GM12878 (cell line): ENCODE data around the gene SPAG7. TPM values are rescaled to one million over a fixed set of nuclear protein-coding genes. Genes with fewer than 3 reads are reported as not detected.
A peak's percentile ranks its signal among the peaks of the same experiment; 100 is the strongest.

Source experiments
- ASH2L ChIP-seq: fragments of 300-600, 200-600 bp; sonication (generic); IDR thresholded peaks from 2 replicates; pipeline ENCODE4 v1.6.1; 2017; ENCODE audit warnings: low read depth, mild to moderate bottlenecking, borderline replicate concordance
- BACH1 ChIP-seq: fragments of 450-650 bp; IDR thresholded peaks from 2 replicates; pipeline ENCODE4 v1.6.1; 2017; ENCODE audit warnings: mild to moderate bottlenecking, borderline replicate concordance
- BCLAF1 ChIP-seq: fragments of 450-650 bp; IDR thresholded peaks from 2 replicates; pipeline ENCODE4 v1.6.1; 2017; ENCODE audit warnings: antibody characterized with exemption, mild to moderate bottlenecking, moderate library complexity
- BRCA1 ChIP-seq: IDR thresholded peaks from 2 replicates; pipeline ENCODE4 v1.6.1; 2011; ENCODE audit warnings: low read depth, low read length, improper control_type of control experiment
- CBFB ChIP-seq: IDR thresholded peaks from 2 replicates; pipeline ENCODE4 v1.6.1; 2016; ENCODE audit warnings: antibody characterized with exemption, low read depth
- CREM ChIP-seq: IDR thresholded peaks from 2 replicates; pipeline ENCODE4 v1.6.1; 2014; ENCODE audit warnings: antibody characterized with exemption, low read depth
- FOXK2 ChIP-seq: fragments of 450-650 bp; IDR thresholded peaks from 2 replicates; pipeline ENCODE4 v1.6.1; 2017; ENCODE audit warnings: mild to moderate bottlenecking, moderate library complexity
- HCFC1 ChIP-seq: fragments of 150-350 bp; IDR thresholded peaks from 2 replicates; pipeline ENCODE4 v1.6.1; 2014; ENCODE audit warnings: low read length
- IRF4 ChIP-seq: IDR thresholded peaks from 2 replicates; pipeline ENCODE4 v1.6.1; 2011; ENCODE audit warnings: low read depth, low read length
- KAT2A ChIP-seq: conservative IDR thresholded peaks from 2 replicates; pipeline ENCODE4 v1.6.1; 2011; ENCODE audit warnings: low read depth, low read length; ENCODE audit not compliant: control insufficient read depth
- KDM1A ChIP-seq: fragments of 200-600 bp; sonication (generic); IDR thresholded peaks from 2 replicates; pipeline ENCODE4 v1.6.1; 2016; ENCODE audit warnings: borderline replicate concordance
- LARP7 ChIP-seq: fragments of 450-650 bp; IDR thresholded peaks from 2 replicates; pipeline ENCODE4 v1.6.1; 2017; ENCODE audit warnings: mild to moderate bottlenecking
- MAX ChIP-seq: IDR thresholded peaks from 2 replicates; pipeline ENCODE4 v1.6.1; 2012; ENCODE audit warnings: low read depth, low read length, improper control_type of control experiment
- MTA3 ChIP-seq: IDR thresholded peaks from 2 replicates; pipeline ENCODE4 v1.6.1; 2012; ENCODE audit warnings: low read length, inconsistent platforms, borderline replicate concordance
- NFIC ChIP-seq: IDR thresholded peaks from 2 replicates; pipeline ENCODE4 v1.6.1; 2012; ENCODE audit warnings: low read depth, mild to moderate bottlenecking, inconsistent platforms, low read length, moderate library complexity
- POLR2A ChIP-seq: IDR thresholded peaks from 2 replicates; pipeline ENCODE4 v1.6.1; 2011; ENCODE audit warnings: low read depth, mild to moderate bottlenecking, low read length
- POLR2AphosphoS5 ChIP-seq: IDR thresholded peaks from 2 replicates; pipeline ENCODE4 v1.6.1; 2011; ENCODE audit warnings: mild to moderate bottlenecking, low read length, inconsistent platforms
- SMAD1 ChIP-seq: fragments of 450-650 bp; IDR thresholded peaks from 2 replicates; pipeline ENCODE4 v1.6.1; 2018; ENCODE audit warnings: mild to moderate bottlenecking, low read depth; ENCODE audit not compliant: partially characterized antibody
- SPI1 ChIP-seq: IDR thresholded peaks from 2 replicates; pipeline ENCODE4 v1.6.1; 2011; ENCODE audit warnings: low read depth, mild to moderate bottlenecking, low read length, moderate library complexity, borderline replicate concordance; ENCODE audit not compliant: insufficient read depth
- STAT3 ChIP-seq: IDR thresholded peaks from 2 replicates; pipeline ENCODE4 v1.6.1; 2011; ENCODE audit warnings: low read depth, low read length, improper control_type of control experiment
- SUZ12 ChIP-seq: fragments of 200-600 bp; sonication (generic); IDR thresholded peaks from one replicate; pipeline ENCODE4 v1.6.1; 2018; ENCODE audit warnings: antibody characterized with exemption, mild to moderate bottlenecking; ENCODE audit not compliant: unreplicated experiment
- TCF3 ChIP-seq: IDR thresholded peaks from 2 replicates; pipeline ENCODE4 v1.6.1; 2012; ENCODE audit warnings: low read depth, mild to moderate bottlenecking, low read length, borderline replicate concordance; ENCODE audit not compliant: insufficient read depth
- ZBTB4 ChIP-seq: fragments of 450-650 bp; formaldehyde crosslinking; IDR thresholded peaks from 2 replicates; pipeline ENCODE4 v1.4.0; 2022; ENCODE audit warnings: mild to moderate bottlenecking, moderate library complexity
- ZZZ3 ChIP-seq: IDR thresholded peaks from 2 replicates; pipeline ENCODE4 v1.6.1; 2011; ENCODE audit warnings: low read depth; ENCODE audit not compliant: control insufficient read depth, insufficient read length
- polyA plus RNA-seq, 11 experiments: library from polyadenylated mRNA; depleted of rRNA in 4 of 11; unstranded in 6 of 11; stranded (reverse) in 5 of 11; fragments of >200 nt; fragmentation: Nextera tagmentation in 4 of 11; fragmentation: Illumina TruSeq in 1 of 11; extraction: Ambion mirVana in 4 of 11; extraction: Trizol in 1 of 11; gene quantifications; 1 replicate in 1 of 11; 2 replicates in 10 of 11; pipeline versions ENCODE4 v1.2.1 to v1.2.3, GENCODE V29; 2011 to 2016; ENCODE audit warnings: inconsistent platforms in 2 of 11, missing spikeins in 2 of 11, low read depth in 1 of 11
- total RNA-seq, 4 experiments: library from RNA; depleted of rRNA in 3 of 4; stranded (reverse); fragments of >200 nt in 3 of 4; fragmentation: Illumina TruSeq in 1 of 4; extraction: Trizol in 1 of 4; gene quantifications; 2 replicates each; pipeline versions ENCODE4 v1.2.1 to v1.2.3, GENCODE V29; 2013 to 2021
- TF ChIP-seq, protein P1 (sequence below): IDR thresholded peaks from 2 replicates; pipeline ENCODE4 v1.6.1; 2011; ENCODE audit warnings: low read depth, low read length, improper control_type of control experiment, borderline replicate concordance

SPAG7 gene
- total and polyA plus RNA-seq, 10 of the 15 experiments (the other 5 are each of a cell fraction or from before 2014, with no cell fraction given): 7.9 to 146 (median 88.7) TPM

DNA sequence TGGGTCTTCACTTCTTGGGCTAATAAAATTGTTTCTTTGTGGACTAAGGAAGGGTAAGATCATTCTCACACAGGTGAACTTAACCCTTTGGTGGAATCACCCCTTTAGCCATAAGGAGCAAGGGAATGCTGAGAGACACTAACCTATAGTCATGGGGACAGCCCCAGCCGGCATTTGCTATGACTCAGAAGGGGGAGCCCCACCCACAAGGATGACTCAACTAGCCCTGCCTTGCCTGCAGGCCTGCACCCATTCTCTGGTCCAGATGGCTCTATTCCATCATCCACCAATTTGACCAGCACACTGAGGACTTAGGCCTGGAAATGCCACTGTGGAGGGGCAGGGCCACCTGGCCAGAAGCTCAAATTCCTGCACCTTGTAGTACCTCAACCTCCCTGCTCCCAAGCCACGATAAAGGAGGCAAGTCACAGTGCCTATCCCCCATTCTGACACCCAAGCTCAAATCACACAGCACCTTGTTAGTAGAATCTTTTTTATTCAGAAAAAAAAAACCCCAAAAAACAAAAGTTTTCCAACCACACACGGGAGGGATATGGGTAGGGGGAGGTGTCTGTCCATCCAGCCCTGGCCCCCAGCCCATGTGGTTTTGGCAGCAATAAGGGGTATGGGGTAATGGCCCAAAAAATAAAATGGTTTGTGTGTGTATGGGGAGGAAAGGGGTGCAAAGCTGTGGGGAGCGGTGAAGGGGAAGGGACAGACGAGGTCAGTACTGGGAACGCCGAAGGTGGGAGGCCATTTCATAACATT is 22.3 kb downstream of the SPAG7 start (continued):
- no peak for TF ChIP-seq ZBTB4
- TF ChIP-seq CREM: peak; percentile 86
- TF ChIP-seq FOXK2: no peak
- no peak for TF ChIP-seq BCLAF1
- no peak for TF ChIP-seq NFIC
- no peak for TF ChIP-seq KAT2A
- TF ChIP-seq KDM1A: no peak
- no peak for TF ChIP-seq SPI1
- TF ChIP-seq CBFB: peak; percentile 87; the same call in 1 of the 2 replicates
- TF ChIP-seq, protein P1, sequence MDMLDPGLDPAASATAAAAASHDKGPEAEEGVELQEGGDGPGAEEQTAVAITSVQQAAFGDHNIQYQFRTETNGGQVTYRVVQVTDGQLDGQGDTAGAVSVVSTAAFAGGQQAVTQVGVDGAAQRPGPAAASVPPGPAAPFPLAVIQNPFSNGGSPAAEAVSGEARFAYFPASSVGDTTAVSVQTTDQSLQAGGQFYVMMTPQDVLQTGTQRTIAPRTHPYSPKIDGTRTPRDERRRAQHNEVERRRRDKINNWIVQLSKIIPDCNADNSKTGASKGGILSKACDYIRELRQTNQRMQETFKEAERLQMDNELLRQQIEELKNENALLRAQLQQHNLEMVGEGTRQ: no peak; the same call in 1 of the 2 replicates
- TF ChIP-seq MAX: no peak
- TF ChIP-seq POLR2A: peak; percentile 79
- no peak for TF ChIP-seq BRCA1
- TF ChIP-seq TCF3: peak; percentile 76
- no peak for TF ChIP-seq ASH2L
- TF ChIP-seq SUZ12: no peak
- no peak for TF ChIP-seq MTA3
- peak; percentile 87 for TF ChIP-seq IRF4
- TF ChIP-seq POLR2AphosphoS5: peak; percentile 87
- no peak for TF ChIP-seq SMAD1
- no peak for TF ChIP-seq ZZZ3
- TF ChIP-seq BACH1: peak; percentile 99
- peak; percentile 54; the same call in 1 of the 2 replicates for TF ChIP-seq LARP7
- TF ChIP-seq HCFC1: no peak
- no peak for TF ChIP-seq STAT3
